GM12878 (cell line): ENCODE results near the gene MYCN. TPM values are rescaled to one million over a fixed set of nuclear protein-coding genes. Genes with fewer than 3 reads are reported as not detected.

Experiments used
- ATAC-seq: fragments of 200-7000 bp; cut with Tn5 transposase; 3 replicates; pipeline ENCODE4 v1.9.1; 2020; ENCODE audit warnings: mild to moderate bottlenecking, moderate library complexity
- BruUV-seq: library from RNA; stranded (reverse); fragments of 400-500 nt; replicated peaks from 2 replicates; lab custom pipeline; 2021; lab: Mats Ljungman, UMichigan
- CTCF ChIA-PET: fragments of 300-600 bp; sonication (Branson Sonifier 250); formaldehyde crosslinking; extraction: SDS; loops from one replicate; lab custom pipeline; 2021; ENCODE audit warnings: inconsistent platforms; lab: Yijun Ruan, JAX
- POLR2A ChIA-PET: fragments of 350-600 bp; formaldehyde crosslinking; extraction: SDS; loops from one replicate; lab custom pipeline; 2021; ENCODE audit warnings: inconsistent platforms; lab: Charles Lee
- RAD21 ChIA-PET: fragments of 300-600 bp; sonication (Branson Sonifier 250); formaldehyde crosslinking; loops from one replicate; lab custom pipeline; 2023; ENCODE audit warnings: antibody characterized with exemption; ENCODE audit not compliant: unreplicated experiment; lab: Charles Lee
- SMC1A ChIA-PET: fragments of 300-600 bp; sonication (Branson Sonifier 250); formaldehyde crosslinking; loops from one replicate; lab custom pipeline; 2023; ENCODE audit not compliant: unreplicated experiment, uncharacterized antibody; lab: Charles Lee
- DNase-seq: peaks from one replicate; pipeline ENCODE4 v3.0.0-alpha.2; 2011; ENCODE audit warnings: low read depth, low spot score
- FAIRE-seq: peaks from 3 replicates; lab custom pipeline; 2011; peaks lifted over from hg19 to GRCh38; lab: Jason Lieb, UNC
- H2AFZ ChIP-seq: 2 replicates; pipeline ENCODE4 v1.6.0; 2011; ENCODE audit warnings: low read depth, low read length, control low read depth; ENCODE audit not compliant: control insufficient read depth
- H3K27ac ChIP-seq: 2 replicates; pipeline ENCODE4 v1.5.1; 2011; ENCODE audit warnings: control low read depth; ENCODE audit not compliant: control insufficient read depth, insufficient read depth
- H3K27me3 ChIP-seq, 2 experiments: replicated peaks in 1 of 2; 2 replicates each; pipeline versions ENCODE4 v1.6.0 to v1.6.1; 2011; ENCODE audit warnings: low read length in 1 of 2; ENCODE audit not compliant: control insufficient read depth in 2 of 2, insufficient read depth in 2 of 2
- H3K36me3 ChIP-seq, 2 experiments: 2 replicates each; pipeline ENCODE4 v1.5.1; 2011; ENCODE audit warnings: low read length in 1 of 2; ENCODE audit not compliant: control insufficient read depth in 2 of 2, insufficient read depth in 2 of 2
- H3K4me1 ChIP-seq: 2 replicates; pipeline ENCODE4 v1.6.1; 2011; ENCODE audit warnings: mild to moderate bottlenecking, low read length, moderate library complexity, mixed read lengths; ENCODE audit not compliant: control insufficient read depth, insufficient read depth
- H3K4me2 ChIP-seq: 2 replicates; pipeline ENCODE4 v1.6.0; 2011; ENCODE audit warnings: control low read depth; ENCODE audit not compliant: control insufficient read depth, insufficient read depth
- H3K4me3 ChIP-seq: fragments of 200-600 bp; sonication (generic); 2 replicates; pipeline ENCODE4 v1.5.1; 2016
- H3K79me2 ChIP-seq: 2 replicates; pipeline ENCODE4 v1.6.0; 2011; ENCODE audit warnings: low read length; ENCODE audit not compliant: control insufficient read depth, insufficient read depth
- H3K9ac ChIP-seq: 2 replicates; pipeline ENCODE4 v1.8.0; 2011; ENCODE audit warnings: low read length, control low read depth, mixed read lengths; ENCODE audit not compliant: control insufficient read depth, insufficient read depth
- H3K9me3 ChIP-seq: replicated peaks from 3 replicates; pipeline ENCODE4 v1.5.1; 2011; ENCODE audit warnings: mild to moderate bottlenecking, low read length; ENCODE audit not compliant: control insufficient read depth, insufficient read depth
- H4K20me1 ChIP-seq: 2 replicates; pipeline ENCODE4 v1.6.0; 2011; ENCODE audit not compliant: control insufficient read depth, insufficient read depth
- BCLAF1 ChIP-seq: fragments of 450-650 bp; IDR thresholded peaks from 2 replicates; pipeline ENCODE4 v1.6.1; 2017; ENCODE audit warnings: antibody characterized with exemption, mild to moderate bottlenecking, moderate library complexity
- CHD2 ChIP-seq: IDR thresholded peaks from 2 replicates; pipeline ENCODE4 v1.6.1; 2011; ENCODE audit warnings: low read depth, low read length, improper control_type of control experiment, borderline replicate concordance
- CREM ChIP-seq: IDR thresholded peaks from 2 replicates; pipeline ENCODE4 v1.6.1; 2014; ENCODE audit warnings: antibody characterized with exemption, low read depth
- E2F4 ChIP-seq: IDR thresholded peaks from 2 replicates; pipeline ENCODE4 v1.6.1; 2012; ENCODE audit warnings: low read depth, low read length, improper control_type of control experiment
- ELK1 ChIP-seq: IDR thresholded peaks from 2 replicates; pipeline ENCODE4 v1.6.1; 2012; ENCODE audit warnings: low read depth, low read length, improper control_type of control experiment
- ETV6 ChIP-seq, 2 experiments: fragments of 450-650 bp in 1 of 2; IDR thresholded peaks in 1 of 2; conservative IDR thresholded peaks in 1 of 2; 2 replicates each; pipeline ENCODE4 v1.6.1; 2014; ENCODE audit warnings: antibody characterized with exemption in 1 of 2, borderline replicate concordance in 1 of 2, low read depth in 1 of 2, mild to moderate bottlenecking in 1 of 2, moderate library complexity in 1 of 2
- FOXM1 ChIP-seq: IDR thresholded peaks from 2 replicates; pipeline ENCODE4 v1.6.1; 2012; ENCODE audit warnings: low read depth, mild to moderate bottlenecking, inconsistent platforms, low read length, moderate library complexity
- KAT2A ChIP-seq: conservative IDR thresholded peaks from 2 replicates; pipeline ENCODE4 v1.6.1; 2011; ENCODE audit warnings: low read depth, low read length; ENCODE audit not compliant: control insufficient read depth
- KLF5 ChIP-seq: fragments of 450-650 bp; IDR thresholded peaks from 2 replicates; pipeline ENCODE4 v1.6.1; 2014; ENCODE audit warnings: mild to moderate bottlenecking; ENCODE audit not compliant: partially characterized antibody
- NBN ChIP-seq: fragments of 450-650 bp; IDR thresholded peaks from 2 replicates; pipeline ENCODE4 v1.6.1; 2016
- PAX5 ChIP-seq: IDR thresholded peaks from 2 replicates; pipeline ENCODE4 v1.6.1; 2011; ENCODE audit warnings: low read depth, low read length, borderline replicate concordance
- RCOR1 ChIP-seq: conservative IDR thresholded peaks from 2 replicates; pipeline ENCODE4 v1.6.1; 2012; ENCODE audit warnings: low read depth, low read length, improper control_type of control experiment
- SMAD5 ChIP-seq: IDR thresholded peaks from 2 replicates; pipeline ENCODE4 v1.6.1; 2016; ENCODE audit warnings: antibody characterized with exemption, low read depth
- TARDBP ChIP-seq: IDR thresholded peaks from 2 replicates; pipeline ENCODE4 v1.6.1; 2016; ENCODE audit warnings: borderline replicate concordance
- ZNF207 ChIP-seq: fragments of 450-650 bp; IDR thresholded peaks from 2 replicates; pipeline ENCODE4 v1.6.1; 2014; ENCODE audit warnings: antibody characterized with exemption, mild to moderate bottlenecking, borderline replicate concordance
- ZNF217 ChIP-seq: fragments of 450-650 bp; IDR thresholded peaks from 2 replicates; pipeline ENCODE4 v1.6.1; 2017; ENCODE audit warnings: antibody characterized with exemption, mild to moderate bottlenecking
- ZNF384 ChIP-seq: IDR thresholded peaks from 2 replicates; pipeline ENCODE4 v1.6.1; 2012; ENCODE audit warnings: low read depth, mild to moderate bottlenecking, low read length, improper control_type of control experiment, borderline replicate concordance
- WGBS: methylation state at CpG from one replicate; pipeline ENCODE4 v1.1.6; 2016; ENCODE audit warnings: low lambda C conversion rate; ENCODE audit not compliant: insufficient replicate concordance, insufficient coverage; ENCODE audit errors: missing lambda C conversion rate; 5-methylcytosine and 5-hydroxymethylcytosine counted together
- in situ Hi-C: fragments of 300-500 bp; cut with MboI; formaldehyde crosslinking; loops from 9 replicates; pipeline ENCODE4 v1.14.3; 2018; ENCODE audit warnings: mixed read lengths
- intact Hi-C: fragments of 100-400 bp; cut with micrococcal nuclease; formaldehyde crosslinking; loops from one replicate; pipeline ENCODE4 v1.14.2; 2022; ENCODE audit not compliant: unreplicated experiment
- polyA plus RNA-seq, 11 experiments: library from polyadenylated mRNA; depleted of rRNA in 4 of 11; unstranded in 6 of 11; stranded (reverse) in 5 of 11; fragments of >200 nt; fragmentation: Nextera tagmentation in 4 of 11; fragmentation: Illumina TruSeq in 1 of 11; extraction: Ambion mirVana in 4 of 11; extraction: Trizol in 1 of 11; gene quantifications; 1 replicate in 1 of 11; 2 replicates in 10 of 11; pipeline versions ENCODE4 v1.2.1 to v1.2.3, GENCODE V29; 2011 to 2016; ENCODE audit warnings: inconsistent platforms in 2 of 11, missing spikeins in 2 of 11, low read depth in 1 of 11
- total RNA-seq, 4 experiments: library from RNA; depleted of rRNA in 3 of 4; stranded (reverse); fragments of >200 nt in 3 of 4; fragmentation: Illumina TruSeq in 1 of 4; extraction: Trizol in 1 of 4; gene quantifications; 2 replicates each; pipeline versions ENCODE4 v1.2.1 to v1.2.3, GENCODE V29; 2013 to 2021

Gene MYCN
- total and polyA plus RNA-seq, 10 of the 15 experiments (the other 5 are each of a cell fraction or from before 2014, with no cell fraction given) = not detected

GRCh38 chr2:15985531-15985930 is 45.2 kb downstream of the MYCN start:
- H3K9me3 ChIP-seq = no peaks in the 10 kb centered on the region
- FAIRE-seq (no peak), DNase-seq (no peak), ATAC-seq (no peak)
- no peaks in the 10 kb centered on the region for H3K36me3 ChIP-seq
- no peaks in the 10 kb centered on the region for H4K20me1 ChIP-seq
- H3K4me1 ChIP-seq = no peaks in the 10 kb centered on the region
- H3K27ac ChIP-seq = no peak overlapping the region
- POLR2A ChIA-PET = no interaction called here
- intact Hi-C loops = no loop called here
- H2AFZ ChIP-seq = no peak overlapping the region
- peaks cover 0 to 2% of the 10 kb centered on the region in 2 experiments; a peak in 2 of 4 replicates for H3K27me3 ChIP-seq
- TF ChIP-seq ZNF217 (no peak), TARDBP (no peak), SMAD5 (no peak), RCOR1 (no peak), CHD2 (no peak), FOXM1 (no peak), KAT2A (no peak), ELK1 (no peak), ZNF384 (no peak), PAX5 (no peak), ETV6 (conservative IDR thresholded peaks at IDR 0.05 in 1 of 2, IDR thresholded peaks at IDR 0.05 in 1 of 2; ENCODE audit: borderline replicate concordance in 1 of 2, low read depth in 1 of 2) (no peak), KLF5 (no peak), ZNF207 (no peak), NBN (no peak), E2F4 (no peak), CREM (no peak), BCLAF1 (no peak)
- TF ChIP-seq, all 136 proteins: peak for 0
- ChIA-PET SMC1A (no interaction called here), CTCF (no interaction called here), RAD21 (no interaction called here)
- Histone ChIP-seq H3K9ac (no peak overlapping the region), H3K4me3 (no peak overlapping the region), H3K4me2 (no peak overlapping the region), H3K79me2 (no peaks in the 10 kb centered on the region)
- WGBS = 20% methylated on average over 7 of the region's 7 CpGs
- no TSS peak for BruUV-seq
- in situ Hi-C loops = no loop called here
